BJ (cell line): ENCODE measurements around the gene MATN1. TPM values are rescaled to one million over a fixed set of nuclear protein-coding genes. Genes with fewer than 3 reads are reported as not detected.

Experiments
- CTCF ChIA-PET: fragments of 350-600 bp; formaldehyde crosslinking; extraction: SDS; loops from one replicate; lab custom pipeline; 2021; ENCODE audit warnings: antibody characterized with exemption, inconsistent platforms; lab: Yijun Ruan, JAX
- POLR2A ChIA-PET: fragments of 300-600 bp; sonication (Branson Sonifier 250); formaldehyde crosslinking; extraction: SDS; loops from one replicate; lab custom pipeline; 2021; ENCODE audit warnings: antibody characterized with exemption; lab: Charles Lee
- DNase-seq: peaks from one replicate; pipeline ENCODE4 v3.0.0-alpha.2; 2011; ENCODE audit warnings: low read depth
- H3K27me3 ChIP-seq: 2 replicates; pipeline ENCODE4 v1.6.0; 2011; ENCODE audit warnings: low read length; ENCODE audit not compliant: control insufficient read depth, insufficient read depth
- H3K36me3 ChIP-seq: 2 replicates; pipeline ENCODE4 v1.5.1; 2011; ENCODE audit warnings: low read length; ENCODE audit not compliant: control insufficient read depth, insufficient read depth
- H3K4me3 ChIP-seq: 2 replicates; pipeline ENCODE4 v1.5.1; 2011; ENCODE audit warnings: low read depth, mild to moderate bottlenecking, control low read depth, low read length
- CTCF ChIP-seq: IDR thresholded peaks from 2 replicates; pipeline ENCODE4 v1.5.1; 2011; ENCODE audit warnings: low read depth, mild to moderate bottlenecking, control low read depth, inconsistent platforms, low read length, moderate library complexity; ENCODE audit not compliant: insufficient read depth
- polyA plus RNA-seq: library from polyadenylated mRNA; depleted of rRNA; stranded (reverse); fragments of >200 nt; gene quantifications from 2 replicates; pipeline ENCODE4 v1.2.3, GENCODE V29; 2011

Gene MATN1
- polyA plus RNA-seq, 1 experiment = 0.13 TPM

DNA sequence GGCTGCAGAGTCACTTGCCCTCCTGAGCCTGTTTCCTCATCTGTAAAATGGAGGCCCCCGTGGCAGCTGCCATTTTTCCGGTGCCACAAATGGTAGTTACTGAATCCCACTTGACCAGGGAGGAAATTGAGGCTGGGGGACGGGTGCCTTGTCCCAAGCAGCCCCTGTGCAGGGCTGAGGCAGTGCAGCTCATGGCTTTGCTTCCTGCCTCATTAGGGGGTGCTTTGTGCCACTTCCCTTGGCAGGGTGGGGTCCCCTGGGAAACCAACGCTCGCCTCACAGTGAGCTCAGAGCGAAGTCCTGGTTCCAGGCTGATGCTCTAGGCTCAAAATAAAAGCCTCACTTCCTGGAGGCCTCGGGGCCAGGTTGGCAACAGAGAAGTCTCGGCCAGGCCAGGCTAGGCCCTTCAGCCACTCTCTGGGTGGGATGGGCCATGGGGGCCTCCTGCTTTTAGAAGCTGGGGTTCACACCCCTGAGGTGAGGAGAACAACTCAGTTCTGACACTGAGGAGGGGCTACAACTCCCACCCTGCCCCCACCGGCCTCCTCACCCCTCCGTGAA lies 27.4 kb upstream of the MATN1 start:
- no peak for TF ChIP-seq CTCF
- DNase-seq = no peak
- CTCF ChIA-PET = interaction anchor here (0.8 to 2.7 kb wide), 2 partner anchors 29 to 32 kb away, joined by 3 to 8 read pairs; no protein-coding TSS in a partner anchor
- Histone ChIP-seq H3K27me3 (no peaks in the 10 kb centered on the region), H3K36me3 (no peaks in the 10 kb centered on the region), H3K4me3 (no peak overlapping the region)
- POLR2A ChIA-PET = no interaction called here

- ChIA-PET CTCF (interaction anchor here (2.7 kb wide), 1 partner anchor 33 kb away, joined by 8 read pairs; no protein-coding TSS in a partner anchor), POLR2A (no interaction called here)
- Histone ChIP-seq H3K36me3 (no peaks in the 10 kb centered on the region), H3K27me3 (no peaks in the 10 kb centered on the region), H3K4me3 (no peak overlapping the region)
- no peak for DNase-seq
- no peak for TF ChIP-seq CTCF
These were observed 26.6 kb upstream of the MATN1 start for GRCh38 chr1:30749691-30750583.

- CTCF ChIA-PET = interaction anchor here (0.9 to 2.7 kb wide), 3 partner anchors 29 to 34 kb away, joined by 4 to 8 read pairs (median 4); no protein-coding TSS in a partner anchor
- no peak for DNase-seq
- Histone ChIP-seq H3K36me3 (no peaks in the 10 kb centered on the region), H3K27me3 (peaks cover 1% of the 10 kb centered on the region), H3K4me3 (no peak overlapping the region)
- POLR2A ChIA-PET = no interaction called here
- no peak for TF ChIP-seq CTCF
These were observed 25.5 kb upstream of the MATN1 start for GRCh38 chr1:30748699-30749401.

DNA sequence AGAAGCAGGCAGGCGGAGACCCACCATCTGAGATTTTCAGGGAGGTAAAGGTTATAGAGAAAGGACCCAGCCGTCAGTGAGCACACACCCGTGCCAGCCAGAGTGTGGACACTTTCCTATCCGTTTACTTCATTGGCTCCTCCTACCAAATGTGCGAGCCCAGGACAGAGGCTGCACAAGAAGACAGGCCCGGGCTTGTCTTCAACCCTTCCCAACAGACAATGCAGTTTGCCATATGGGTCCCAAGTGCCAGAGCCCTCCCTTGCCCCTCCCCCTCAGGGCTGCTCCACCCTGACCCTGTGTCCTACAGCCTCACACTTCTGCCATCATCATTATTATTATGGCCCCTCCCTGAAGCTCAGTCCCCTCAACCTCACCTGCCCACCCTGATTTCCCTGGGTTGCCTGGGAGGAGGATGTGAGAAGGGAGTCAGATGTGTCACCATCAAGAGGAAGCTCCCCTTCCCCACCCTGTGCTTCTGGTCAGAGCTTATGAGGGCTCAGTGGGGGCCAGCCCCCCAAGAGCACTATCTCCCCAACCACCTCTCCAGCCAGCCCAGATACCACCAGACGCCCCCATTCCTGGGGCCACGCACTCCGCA lies 24.8 kb upstream of the MATN1 start:
- Histone ChIP-seq H3K27me3 (peaks cover 1% of the 10 kb centered on the region), H3K4me3 (no peak overlapping the region), H3K36me3 (no peaks in the 10 kb centered on the region)
- ChIA-PET CTCF (interaction anchor here (0.9 to 1.0 kb wide), 2 partner anchors 29 to 32 kb away, joined by 4 read pairs; no protein-coding TSS in a partner anchor), POLR2A (no interaction called here)
- no peak for DNase-seq
- TF ChIP-seq CTCF = no peak
